GM23338 (cell line): ENCODE results near the gene SMPD4. TPM values are rescaled to one million over a fixed set of nuclear protein-coding genes. Genes with fewer than 3 reads are reported as not detected.

ENCODE experiments used
- ATAC-seq: fragments of 200-7000 bp; cut with Tn5 transposase; 3 replicates; pipeline ENCODE4 v1.9.1; 2020
- DNase-seq: peaks from one replicate; pipeline ENCODE4 v3.0.0-alpha.2; 2015; ENCODE audit warnings: low spot score
- H2AFZ ChIP-seq: fragments of 200-600 bp; sonication (generic); 2 replicates; pipeline ENCODE4 v1.8.0; 2016; ENCODE audit warnings: antibody characterized with exemption, mild to moderate bottlenecking, moderate library complexity
- H3F3A ChIP-seq: fragments of 200-600 bp; sonication (generic); replicated peaks from 2 replicates; pipeline ENCODE4 v1.8.0; 2017; ENCODE audit warnings: antibody characterized with exemption, mixed run types, low read depth
- H3K27ac ChIP-seq: fragments of 200-600 bp; sonication (generic); 2 replicates; pipeline ENCODE4 v1.6.1; 2016; ENCODE audit warnings: low read depth
- H3K27me3 ChIP-seq: fragments of 200-600 bp; sonication (generic); 2 replicates; pipeline ENCODE4 v1.8.0; 2016; ENCODE audit warnings: mild to moderate bottlenecking, mixed run types, moderate library complexity; ENCODE audit not compliant: insufficient read depth
- H3K36me3 ChIP-seq: fragments of 200-600 bp; sonication (generic); 2 replicates; pipeline ENCODE4 v1.8.0; 2016; ENCODE audit warnings: mild to moderate bottlenecking; ENCODE audit not compliant: insufficient read depth
- H3K4me1 ChIP-seq: fragments of 200-600 bp; sonication (generic); 2 replicates; pipeline ENCODE4 v1.8.0; 2016; ENCODE audit warnings: mild to moderate bottlenecking, moderate library complexity; ENCODE audit not compliant: insufficient read depth
- H3K4me2 ChIP-seq: fragments of 200-600 bp; sonication (generic); 2 replicates; pipeline ENCODE4 v1.7.1; 2017; ENCODE audit warnings: mixed run types
- H3K4me3 ChIP-seq: fragments of 200-600 bp; sonication (generic); 2 replicates; pipeline ENCODE4 v1.6.1; 2016; ENCODE audit warnings: mixed run types
- H3K79me2 ChIP-seq: fragments of 200-600 bp; sonication (generic); replicated peaks from 2 replicates; pipeline ENCODE4 v1.8.0; 2017; ENCODE audit warnings: mild to moderate bottlenecking; ENCODE audit not compliant: insufficient read depth
- H3K9me2 ChIP-seq: fragments of 200-600 bp; sonication (generic); 2 replicates; pipeline ENCODE4 v1.8.0; 2017; ENCODE audit not compliant: insufficient read depth
- H4K20me1 ChIP-seq: fragments of 200-600 bp; sonication (generic); replicated peaks from 2 replicates; pipeline ENCODE4 v1.8.0; 2017; ENCODE audit warnings: mild to moderate bottlenecking; ENCODE audit not compliant: insufficient read depth
- H3K27ac Mint-ChIP-seq: 2 replicates; pipeline ENCODE4 v1.8.0; 2020; ENCODE audit warnings: inconsistent platforms, mild to moderate bottlenecking, moderate library complexity, mixed read lengths
- H3K27me3 Mint-ChIP-seq: 3 replicates; pipeline ENCODE4 v1.8.0; 2022; ENCODE audit warnings: low read depth, mild to moderate bottlenecking, moderate library complexity, mixed read lengths, inconsistent platforms; ENCODE audit not compliant: insufficient read depth, poor library complexity
- H3K36me3 Mint-ChIP-seq: 3 replicates; pipeline ENCODE4 v1.8.0; 2021; ENCODE audit warnings: low read depth, mild to moderate bottlenecking, inconsistent platforms, moderate library complexity, mixed read lengths
- H3K4me1 Mint-ChIP-seq: 3 replicates; pipeline ENCODE4 v1.8.0; 2020; ENCODE audit warnings: mild to moderate bottlenecking, inconsistent platforms, mixed read lengths
- H3K4me3 Mint-ChIP-seq: 3 replicates; pipeline ENCODE4 v1.8.0; 2021; ENCODE audit warnings: moderate library complexity, mild to moderate bottlenecking, inconsistent platforms, mixed read lengths
- H3K9me3 Mint-ChIP-seq: 3 replicates; pipeline ENCODE4 v1.8.0; 2020; ENCODE audit warnings: moderate library complexity, mild to moderate bottlenecking, inconsistent platforms, mixed read lengths
- CREB1 ChIP-seq: fragments of 250-450 bp; sonication (Bioruptor Pico); IDR thresholded peaks from 2 replicates; pipeline ENCODE4 v1.5.0; 2020; ENCODE audit warnings: low read depth, mild to moderate bottlenecking, moderate library complexity
- ETS1 ChIP-seq: IDR thresholded peaks from 2 replicates; pipeline ENCODE4 v1.6.1; 2016; ENCODE audit warnings: antibody characterized with exemption
- EZH2 ChIP-seq: fragments of 200-600 bp; sonication (generic); IDR thresholded peaks from one replicate; pipeline ENCODE4 v1.8.0; 2017; ENCODE audit warnings: antibody characterized with exemption, mild to moderate bottlenecking, low read depth; ENCODE audit not compliant: unreplicated experiment
- EZH2phosphoT487 ChIP-seq: fragments of 200-600 bp; sonication (generic); IDR thresholded peaks from one replicate; pipeline ENCODE4 v1.8.1; 2018; ENCODE audit warnings: antibody characterized with exemption; ENCODE audit not compliant: unreplicated experiment
- JUNB ChIP-seq: IDR thresholded peaks from one replicate; pipeline ENCODE4 v1.6.1; 2016; ENCODE audit warnings: antibody characterized with exemption; ENCODE audit not compliant: unreplicated experiment
- NANOG ChIP-seq: IDR thresholded peaks from 2 replicates; pipeline ENCODE4 v1.6.1; 2016; ENCODE audit warnings: antibody characterized with exemption, borderline replicate concordance
- POLR2AphosphoS5 ChIP-seq: IDR thresholded peaks from 2 replicates; pipeline ENCODE4 v1.6.1; 2016; ENCODE audit warnings: antibody characterized with exemption, low read depth
- STAT1 ChIP-seq: IDR thresholded peaks from one replicate; pipeline ENCODE4 v1.6.1; 2016; ENCODE audit warnings: antibody characterized with exemption; ENCODE audit not compliant: unreplicated experiment
- ZNF114 ChIP-seq: fragments of 250-450 bp; sonication (Bioruptor Pico); IDR thresholded peaks from 2 replicates; pipeline ENCODE4 v1.5.0; 2020; ENCODE audit warnings: mild to moderate bottlenecking, moderate library complexity
- ZNF331 ChIP-seq: fragments of 250-450 bp; sonication (Bioruptor Pico); IDR thresholded peaks from 2 replicates; pipeline ENCODE4 v1.5.0; 2020; ENCODE audit warnings: low read depth, mild to moderate bottlenecking, moderate library complexity
- polyA plus RNA-seq: library from polyadenylated mRNA; unstranded; fragments of >200 nt; fragmentation: Nextera tagmentation; extraction: Ambion mirVana; gene quantifications from 2 replicates; pipeline ENCODE4 v1.2.1, GENCODE V29; 2016
- total RNA-seq: library from RNA; depleted of rRNA; stranded (reverse); fragments of >200 nt; shearing (Covaris generic); gene quantifications from 2 replicates; pipeline ENCODE4 v1.2.3, GENCODE V29; 2014
- TF ChIP-seq, protein P1 (sequence below), 2 experiments: fragments of 200-600 bp in 1 of 2; sonication (generic) in 1 of 2; conservative IDR thresholded peaks; 2 replicates each; pipeline versions ENCODE4 v1.5.1 to v1.6.1; 2016 to 2017; ENCODE audit warnings: antibody characterized with exemption in 2 of 2, low read depth in 2 of 2, mild to moderate bottlenecking in 2 of 2, moderate library complexity in 1 of 2
- TF ChIP-seq, protein P2 (sequence below): IDR thresholded peaks from one replicate; pipeline ENCODE4 v1.6.1; 2018; ENCODE audit warnings: antibody characterized with exemption; ENCODE audit not compliant: unreplicated experiment
- TF ChIP-seq, protein P3 (sequence below): fragments of 250-450 bp; sonication (Bioruptor Pico); IDR thresholded peaks from 2 replicates; pipeline ENCODE4 v1.5.0; 2020; ENCODE audit warnings: mild to moderate bottlenecking, moderate library complexity

Gene SMPD4
- total and polyA plus RNA-seq, 2 experiments from 2014 or later = 44.2 to 98.6 TPM

- Histone ChIP-seq H2AFZ (no peak overlapping the region), H3K27ac (no peak overlapping the region), H3F3A (no peaks in the 10 kb centered on the region), H3K4me2 (no peak overlapping the region), H3K36me3 (no peaks in the 10 kb centered on the region), H4K20me1 (no peaks in the 10 kb centered on the region), H3K4me3 (no peak overlapping the region), H3K79me2 (0 out of 2 replicates have a peak, but pooled peaks cover 2% of the 10 kb centered on the region), H3K9me2 (no peaks in the 10 kb centered on the region), H3K4me1 (no peaks in the 10 kb centered on the region), H3K27me3 (no peaks in the 10 kb centered on the region)
- Mint-ChIP-seq H3K4me3 (no peak overlapping the region), H3K27me3 (peaks cover 5% of the 10 kb centered on the region), H3K9me3 (no peaks in the 10 kb centered on the region), H3K36me3 (peaks cover 3% of the 10 kb centered on the region), H3K27ac (no peak overlapping the region), H3K4me1 (peaks cover 10% of the 10 kb centered on the region; the same call in 2 of the 3 replicates)
- no peak for ATAC-seq
- no peak for DNase-seq
- TF ChIP-seq NANOG = no peak
- TF ChIP-seq POLR2AphosphoS5 = no peak
- TF ChIP-seq ZNF114 (CRISPR knock-in tag) = no peak
- TF ChIP-seq ZNF331 (CRISPR knock-in tag) = no peak
- TF ChIP-seq, protein P1, sequence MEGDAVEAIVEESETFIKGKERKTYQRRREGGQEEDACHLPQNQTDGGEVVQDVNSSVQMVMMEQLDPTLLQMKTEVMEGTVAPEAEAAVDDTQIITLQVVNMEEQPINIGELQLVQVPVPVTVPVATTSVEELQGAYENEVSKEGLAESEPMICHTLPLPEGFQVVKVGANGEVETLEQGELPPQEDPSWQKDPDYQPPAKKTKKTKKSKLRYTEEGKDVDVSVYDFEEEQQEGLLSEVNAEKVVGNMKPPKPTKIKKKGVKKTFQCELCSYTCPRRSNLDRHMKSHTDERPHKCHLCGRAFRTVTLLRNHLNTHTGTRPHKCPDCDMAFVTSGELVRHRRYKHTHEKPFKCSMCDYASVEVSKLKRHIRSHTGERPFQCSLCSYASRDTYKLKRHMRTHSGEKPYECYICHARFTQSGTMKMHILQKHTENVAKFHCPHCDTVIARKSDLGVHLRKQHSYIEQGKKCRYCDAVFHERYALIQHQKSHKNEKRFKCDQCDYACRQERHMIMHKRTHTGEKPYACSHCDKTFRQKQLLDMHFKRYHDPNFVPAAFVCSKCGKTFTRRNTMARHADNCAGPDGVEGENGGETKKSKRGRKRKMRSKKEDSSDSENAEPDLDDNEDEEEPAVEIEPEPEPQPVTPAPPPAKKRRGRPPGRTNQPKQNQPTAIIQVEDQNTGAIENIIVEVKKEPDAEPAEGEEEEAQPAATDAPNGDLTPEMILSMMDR (conservative IDR thresholded peaks at IDR 0.05; ENCODE audit: low read depth in 2 of 2) = no peak
- no peak for TF ChIP-seq CREB1 (CRISPR knock-in tag)
- no peak for TF ChIP-seq EZH2phosphoT487
- TF ChIP-seq, protein P2, sequence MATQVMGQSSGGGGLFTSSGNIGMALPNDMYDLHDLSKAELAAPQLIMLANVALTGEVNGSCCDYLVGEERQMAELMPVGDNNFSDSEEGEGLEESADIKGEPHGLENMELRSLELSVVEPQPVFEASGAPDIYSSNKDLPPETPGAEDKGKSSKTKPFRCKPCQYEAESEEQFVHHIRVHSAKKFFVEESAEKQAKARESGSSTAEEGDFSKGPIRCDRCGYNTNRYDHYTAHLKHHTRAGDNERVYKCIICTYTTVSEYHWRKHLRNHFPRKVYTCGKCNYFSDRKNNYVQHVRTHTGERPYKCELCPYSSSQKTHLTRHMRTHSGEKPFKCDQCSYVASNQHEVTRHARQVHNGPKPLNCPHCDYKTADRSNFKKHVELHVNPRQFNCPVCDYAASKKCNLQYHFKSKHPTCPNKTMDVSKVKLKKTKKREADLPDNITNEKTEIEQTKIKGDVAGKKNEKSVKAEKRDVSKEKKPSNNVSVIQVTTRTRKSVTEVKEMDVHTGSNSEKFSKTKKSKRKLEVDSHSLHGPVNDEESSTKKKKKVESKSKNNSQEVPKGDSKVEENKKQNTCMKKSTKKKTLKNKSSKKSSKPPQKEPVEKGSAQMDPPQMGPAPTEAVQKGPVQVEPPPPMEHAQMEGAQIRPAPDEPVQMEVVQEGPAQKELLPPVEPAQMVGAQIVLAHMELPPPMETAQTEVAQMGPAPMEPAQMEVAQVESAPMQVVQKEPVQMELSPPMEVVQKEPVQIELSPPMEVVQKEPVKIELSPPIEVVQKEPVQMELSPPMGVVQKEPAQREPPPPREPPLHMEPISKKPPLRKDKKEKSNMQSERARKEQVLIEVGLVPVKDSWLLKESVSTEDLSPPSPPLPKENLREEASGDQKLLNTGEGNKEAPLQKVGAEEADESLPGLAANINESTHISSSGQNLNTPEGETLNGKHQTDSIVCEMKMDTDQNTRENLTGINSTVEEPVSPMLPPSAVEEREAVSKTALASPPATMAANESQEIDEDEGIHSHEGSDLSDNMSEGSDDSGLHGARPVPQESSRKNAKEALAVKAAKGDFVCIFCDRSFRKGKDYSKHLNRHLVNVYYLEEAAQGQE = no peak
- no peak for TF ChIP-seq EZH2
- TF ChIP-seq JUNB = no peak
- TF ChIP-seq, protein P3, sequence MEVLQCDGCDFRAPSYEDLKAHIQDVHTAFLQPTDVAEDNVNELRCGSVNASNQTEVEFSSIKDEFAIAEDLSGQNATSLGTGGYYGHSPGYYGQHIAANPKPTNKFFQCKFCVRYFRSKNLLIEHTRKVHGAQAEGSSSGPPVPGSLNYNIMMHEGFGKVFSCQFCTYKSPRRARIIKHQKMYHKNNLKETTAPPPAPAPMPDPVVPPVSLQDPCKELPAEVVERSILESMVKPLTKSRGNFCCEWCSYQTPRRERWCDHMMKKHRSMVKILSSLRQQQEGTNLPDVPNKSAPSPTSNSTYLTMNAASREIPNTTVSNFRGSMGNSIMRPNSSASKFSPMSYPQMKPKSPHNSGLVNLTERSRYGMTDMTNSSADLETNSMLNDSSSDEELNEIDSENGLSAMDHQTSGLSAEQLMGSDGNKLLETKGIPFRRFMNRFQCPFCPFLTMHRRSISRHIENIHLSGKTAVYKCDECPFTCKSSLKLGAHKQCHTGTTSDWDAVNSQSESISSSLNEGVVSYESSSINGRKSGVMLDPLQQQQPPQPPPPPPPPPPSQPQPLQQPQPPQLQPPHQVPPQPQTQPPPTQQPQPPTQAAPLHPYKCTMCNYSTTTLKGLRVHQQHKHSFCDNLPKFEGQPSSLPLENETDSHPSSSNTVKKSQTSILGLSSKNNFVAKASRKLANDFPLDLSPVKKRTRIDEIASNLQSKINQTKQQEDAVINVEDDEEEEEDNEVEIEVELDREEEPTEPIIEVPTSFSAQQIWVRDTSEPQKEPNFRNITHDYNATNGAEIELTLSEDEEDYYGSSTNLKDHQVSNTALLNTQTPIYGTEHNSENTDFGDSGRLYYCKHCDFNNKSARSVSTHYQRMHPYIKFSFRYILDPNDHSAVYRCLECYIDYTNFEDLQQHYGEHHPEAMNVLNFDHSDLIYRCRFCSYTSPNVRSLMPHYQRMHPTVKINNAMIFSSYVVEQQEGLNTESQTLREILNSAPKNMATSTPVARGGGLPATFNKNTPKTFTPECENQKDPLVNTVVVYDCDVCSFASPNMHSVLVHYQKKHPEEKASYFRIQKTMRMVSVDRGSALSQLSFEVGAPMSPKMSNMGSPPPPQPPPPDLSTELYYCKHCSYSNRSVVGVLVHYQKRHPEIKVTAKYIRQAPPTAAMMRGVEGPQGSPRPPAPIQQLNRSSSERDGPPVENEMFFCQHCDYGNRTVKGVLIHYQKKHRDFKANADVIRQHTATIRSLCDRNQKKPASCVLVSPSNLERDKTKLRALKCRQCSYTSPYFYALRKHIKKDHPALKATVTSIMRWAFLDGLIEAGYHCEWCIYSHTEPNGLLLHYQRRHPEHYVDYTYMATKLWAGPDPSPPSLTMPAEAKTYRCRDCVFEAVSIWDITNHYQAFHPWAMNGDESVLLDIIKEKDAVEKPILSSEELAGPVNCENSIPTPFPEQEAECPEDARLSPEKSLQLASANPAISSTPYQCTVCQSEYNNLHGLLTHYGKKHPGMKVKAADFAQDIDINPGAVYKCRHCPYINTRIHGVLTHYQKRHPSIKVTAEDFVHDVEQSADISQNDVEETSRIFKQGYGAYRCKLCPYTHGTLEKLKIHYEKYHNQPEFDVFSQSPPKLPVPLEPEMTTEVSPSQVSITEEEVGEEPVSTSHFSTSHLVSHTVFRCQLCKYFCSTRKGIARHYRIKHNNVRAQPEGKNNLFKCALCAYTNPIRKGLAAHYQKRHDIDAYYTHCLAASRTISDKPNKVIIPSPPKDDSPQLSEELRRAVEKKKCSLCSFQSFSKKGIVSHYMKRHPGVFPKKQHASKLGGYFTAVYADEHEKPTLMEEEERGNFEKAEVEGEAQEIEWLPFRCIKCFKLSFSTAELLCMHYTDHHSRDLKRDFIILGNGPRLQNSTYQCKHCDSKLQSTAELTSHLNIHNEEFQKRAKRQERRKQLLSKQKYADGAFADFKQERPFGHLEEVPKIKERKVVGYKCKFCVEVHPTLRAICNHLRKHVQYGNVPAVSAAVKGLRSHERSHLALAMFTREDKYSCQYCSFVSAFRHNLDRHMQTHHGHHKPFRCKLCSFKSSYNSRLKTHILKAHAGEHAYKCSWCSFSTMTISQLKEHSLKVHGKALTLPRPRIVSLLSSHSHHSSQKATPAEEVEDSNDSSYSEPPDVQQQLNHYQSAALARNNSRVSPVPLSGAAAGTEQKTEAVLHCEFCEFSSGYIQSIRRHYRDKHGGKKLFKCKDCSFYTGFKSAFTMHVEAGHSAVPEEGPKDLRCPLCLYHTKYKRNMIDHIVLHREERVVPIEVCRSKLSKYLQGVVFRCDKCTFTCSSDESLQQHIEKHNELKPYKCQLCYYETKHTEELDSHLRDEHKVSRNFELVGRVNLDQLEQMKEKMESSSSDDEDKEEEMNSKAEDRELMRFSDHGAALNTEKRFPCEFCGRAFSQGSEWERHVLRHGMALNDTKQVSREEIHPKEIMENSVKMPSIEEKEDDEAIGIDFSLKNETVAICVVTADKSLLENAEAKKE (CRISPR knock-in tag) = no peak
- TF ChIP-seq STAT1 = no peak
- TF ChIP-seq ETS1 = no peak
Observed at GRCh38 chr2:130186391-130186790, 5.0 kb upstream of the SMPD4 start.
